Measurements from ENCODE around the gene BACE2.
"Not testable (repeated sequence)": the region's sequence is repeated elsewhere in the genome, so short reads cannot be mapped to it uniquely, and the experiment has no call there.

BACE2 gene

GRCh38 chr21:41182547-41182946 lies 14.6 kb downstream of the BACE2 start:
- no peak for DNase-seq (ENCODE audit: low read depth in 2 of 2, low spot score in 1 of 2)

GRCh38 chr21:41183575-41183974 lies 15.6 kb downstream of the BACE2 start:
- DNase-seq (ENCODE audit: low read depth in 2 of 2, low spot score in 1 of 2), result no peak

GRCh38 chr21:41185802-41186201 lies 17.8 kb downstream of the BACE2 start:
- no peak for DNase-seq (ENCODE audit: low read depth in 2 of 2, low spot score in 1 of 2)

- no peak for DNase-seq (ENCODE audit: low read depth in 2 of 2, low spot score in 1 of 2)
These were observed 19.0 kb downstream of the BACE2 start for GRCh38 chr21:41186755-41187536.

- DNase-seq (ENCODE audit: low read depth in 2 of 2, low spot score in 1 of 2), result no peak
These were observed 19.6 kb downstream of the BACE2 start for GRCh38 chr21:41187537-41188025.

- no peak for DNase-seq (ENCODE audit: low read depth in 2 of 2, low spot score in 1 of 2)
These were observed 20.7 kb downstream of the BACE2 start for GRCh38 chr21:41188486-41189149.

GRCh38 chr21:41189150-41189745 lies 21.3 kb downstream of the BACE2 start:
- DNase-seq (ENCODE audit: low read depth in 2 of 2, low spot score in 1 of 2), result no peak

- DNase-seq (ENCODE audit: low read depth in 2 of 2, low spot score in 1 of 2), result not testable (repeated sequence)
These were observed 24.6 kb downstream of the BACE2 start for GRCh38 chr21:41192552-41192951.

- no peak for DNase-seq (ENCODE audit: low read depth in 2 of 2, low spot score in 1 of 2)
These were observed 27.4 kb downstream of the BACE2 start for GRCh38 chr21:41195311-41195710.

GRCh38 chr21:41196993-41197392 lies 29.0 kb downstream of the BACE2 start:
- no peak for DNase-seq (ENCODE audit: low read depth in 2 of 2, low spot score in 1 of 2)

GRCh38 chr21:41197582-41197981 lies 29.6 kb downstream of the BACE2 start:
- DNase-seq (ENCODE audit: low read depth in 2 of 2, low spot score in 1 of 2), result no peak

- not testable (repeated sequence) for DNase-seq (ENCODE audit: low read depth in 2 of 2, low spot score in 1 of 2)
These were observed 30.7 kb downstream of the BACE2 start for GRCh38 chr21:41198647-41199046.

GRCh38 chr21:41199123-41199522 lies 31.2 kb downstream of the BACE2 start:
- no peak for DNase-seq (ENCODE audit: low read depth in 2 of 2, low spot score in 1 of 2)

GRCh38 chr21:41199588-41199987 lies 31.6 kb downstream of the BACE2 start:
- DNase-seq (ENCODE audit: low read depth in 2 of 2, low spot score in 1 of 2), result no peak

- no peak for DNase-seq (ENCODE audit: low read depth in 2 of 2, low spot score in 1 of 2)
These were observed 33.4 kb downstream of the BACE2 start for GRCh38 chr21:41201385-41201784.

- DNase-seq (ENCODE audit: low read depth in 2 of 2, low spot score in 1 of 2), result no peak
These were observed 36.8 kb downstream of the BACE2 start for GRCh38 chr21:41204736-41205135.

GRCh38 chr21:41207401-41208375 lies 39.7 kb downstream of the BACE2 start:
- no peak for DNase-seq (ENCODE audit: low read depth in 2 of 2, low spot score in 1 of 2)

GRCh38 chr21:41208376-41208763 lies 40.4 kb downstream of the BACE2 start:
- no peak for DNase-seq (ENCODE audit: low read depth in 2 of 2, low spot score in 1 of 2)

- no peak for DNase-seq (ENCODE audit: low read depth in 2 of 2, low spot score in 1 of 2)
These were observed 41.2 kb downstream of the BACE2 start for GRCh38 chr21:41209016-41209619.

- DNase-seq (ENCODE audit: low read depth in 2 of 2, low spot score in 1 of 2), result no peak
These were observed 42.6 kb downstream of the BACE2 start for GRCh38 chr21:41210426-41211059.

Data from stimulated activated CD8-positive, alpha-beta memory T cell treated with anti-CD3 and anti-CD28 coated beads, Interleukin-4, amount 100 ng/mL, for 1 hour (primary cell).